ENCODE data around the gene OR8D4. TPM values are rescaled to one million over a fixed set of nuclear protein-coding genes. Genes with fewer than 3 reads are reported as not detected.

The OR8D4 gene
- total and polyA plus RNA-seq, 2 donors (not counting 3 experiments of a cell fraction or from before 2014, with no cell fraction given), result not detected

DNA sequence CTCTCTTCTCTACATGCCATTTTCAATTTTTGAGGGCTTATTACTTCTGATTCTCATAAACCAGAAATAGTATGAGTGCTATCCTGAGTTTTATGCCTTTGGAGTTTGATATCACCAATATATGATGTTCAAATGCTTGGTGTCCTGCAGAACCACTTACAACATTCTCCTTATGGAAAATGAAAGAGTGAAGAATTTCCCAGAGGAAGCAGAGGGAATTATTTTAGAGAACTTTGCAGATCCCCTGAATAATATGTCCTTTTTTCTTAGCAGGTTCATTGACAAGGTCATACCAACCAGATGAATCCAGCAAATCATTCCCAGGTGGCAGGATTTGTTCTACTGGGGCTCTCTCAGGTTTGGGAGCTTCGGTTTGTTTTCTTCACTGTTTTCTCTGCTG, 37.4 kb downstream of the OR8D4 start, which contains the start of gene OR4D5:
OR4D5 (plus strand) TSS at position 301 of the 400 bp plus-strand sequence; CDS start at position 301, 0 bp downstream.
- no peak for FAIRE-seq
- dilution Hi-C loops (cut with MboI; ENCODE audit: extremely low pct_ligation_motif_present, low sequenced_read_pairs), result no loop called here
- no peaks in the 10 kb centered on the region for H4K20me1 ChIP-seq (replicated peaks; ENCODE audit: control insufficient read depth, extremely low read depth, insufficient read depth, low read length)
- no peak within 1 kb of the TSS for H2AFZ ChIP-seq (ENCODE audit: low read depth, low read length)
- no TSS peak for BruUV-seq (replicated peaks)
- H3K36me3 ChIP-seq (ENCODE audit: control insufficient read depth in 2 of 2, extremely low read depth in 1 of 2, insufficient read depth in 2 of 2, low read length in 2 of 2), result no peaks in the 10 kb centered on the region
- H3K9me1 ChIP-seq (replicated peaks; ENCODE audit: control insufficient read depth, extremely low read depth, insufficient read depth, low read length), result no peaks in the 10 kb centered on the region
- CTCF ChIA-PET, result interaction anchor here (1.4 kb wide), 1 partner anchor 10 kb away, joined by 3 read pairs; no protein-coding TSS in a partner anchor
- DNase-seq (ENCODE audit: low read depth, low spot score), result no peak
- no peak within 1 kb of the TSS for H3K4me2 ChIP-seq (ENCODE audit: insufficient read depth, low read length)
- no peaks in the 10 kb centered on the region for H3K4me1 ChIP-seq (ENCODE audit: control insufficient read depth, extremely low read depth, insufficient read depth, low read length)
- POLR2A ChIA-PET, result no interaction called here
- intact Hi-C loops (cut with micrococcal nuclease), result no loop called here
- H3K79me2 ChIP-seq (ENCODE audit: control insufficient read depth, insufficient read depth, low read length), result no peaks in the 10 kb centered on the region
- no peak within 1 kb of the TSS for H3K27ac ChIP-seq (ENCODE audit: insufficient read depth, low read depth, low read length)
- TF ChIP-seq MYC (IDR thresholded peaks at IDR 0.05; ENCODE audit: low read depth, low read length) (no peak), POLR2A (IDR thresholded peaks at IDR 0.05; ENCODE audit: low read depth, low read length) (no peak), GATA2 (IDR thresholded peaks at IDR 0.05; ENCODE audit: insufficient read depth, insufficient read length, low read depth, low read length) (no peak), EZH2 (IDR thresholded peaks at IDR 0.05; ENCODE audit: borderline replicate concordance, low read depth, low read length, severe bottlenecking) (no peak), POLR2AphosphoS5 (IDR thresholded peaks at IDR 0.05; ENCODE audit: insufficient read depth, low read depth, low read length) (no peak), JUN (IDR thresholded peaks at IDR 0.05; ENCODE audit: borderline replicate concordance, insufficient read depth, insufficient read length, low read depth) (no peak), FOS (IDR thresholded peaks at IDR 0.05; ENCODE audit: borderline replicate concordance, insufficient read depth, low read length) (no peak)
- TF ChIP-seq, protein P1, sequence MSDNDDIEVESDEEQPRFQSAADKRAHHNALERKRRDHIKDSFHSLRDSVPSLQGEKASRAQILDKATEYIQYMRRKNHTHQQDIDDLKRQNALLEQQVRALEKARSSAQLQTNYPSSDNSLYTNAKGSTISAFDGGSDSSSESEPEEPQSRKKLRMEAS (IDR thresholded peaks at IDR 0.05; ENCODE audit: insufficient read depth, insufficient read length), result no peak
- TF ChIP-seq, protein P2, sequence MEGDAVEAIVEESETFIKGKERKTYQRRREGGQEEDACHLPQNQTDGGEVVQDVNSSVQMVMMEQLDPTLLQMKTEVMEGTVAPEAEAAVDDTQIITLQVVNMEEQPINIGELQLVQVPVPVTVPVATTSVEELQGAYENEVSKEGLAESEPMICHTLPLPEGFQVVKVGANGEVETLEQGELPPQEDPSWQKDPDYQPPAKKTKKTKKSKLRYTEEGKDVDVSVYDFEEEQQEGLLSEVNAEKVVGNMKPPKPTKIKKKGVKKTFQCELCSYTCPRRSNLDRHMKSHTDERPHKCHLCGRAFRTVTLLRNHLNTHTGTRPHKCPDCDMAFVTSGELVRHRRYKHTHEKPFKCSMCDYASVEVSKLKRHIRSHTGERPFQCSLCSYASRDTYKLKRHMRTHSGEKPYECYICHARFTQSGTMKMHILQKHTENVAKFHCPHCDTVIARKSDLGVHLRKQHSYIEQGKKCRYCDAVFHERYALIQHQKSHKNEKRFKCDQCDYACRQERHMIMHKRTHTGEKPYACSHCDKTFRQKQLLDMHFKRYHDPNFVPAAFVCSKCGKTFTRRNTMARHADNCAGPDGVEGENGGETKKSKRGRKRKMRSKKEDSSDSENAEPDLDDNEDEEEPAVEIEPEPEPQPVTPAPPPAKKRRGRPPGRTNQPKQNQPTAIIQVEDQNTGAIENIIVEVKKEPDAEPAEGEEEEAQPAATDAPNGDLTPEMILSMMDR (IDR thresholded peaks at IDR 0.05; ENCODE audit: extremely low read depth in 1 of 2, insufficient read depth in 1 of 2, low read depth in 1 of 2, low read length in 2 of 2), result no peak
- H3K4me3 ChIP-seq (replicated peaks in 1 of 3; ENCODE audit: insufficient read depth in 1 of 3, low read depth in 1 of 3, low read length in 3 of 3), result no peak within 1 kb of the TSS
- H3K9me3 ChIP-seq (replicated peaks; ENCODE audit: control insufficient read depth, insufficient read depth, low read length), result no peaks in the 10 kb centered on the region
- no peak within 1 kb of the TSS for H3K9ac ChIP-seq (replicated peaks; ENCODE audit: extremely low read depth, insufficient read depth, low read length)
- no peaks in the 10 kb centered on the region for H3K27me3 ChIP-seq (ENCODE audit: control insufficient read depth in 2 of 2, insufficient read depth in 2 of 2, low read length in 2 of 2)
